HG03139 (cell line): ENCODE data around the gene SLC6A11.

Experiments
- ATAC-seq: cut with Tn5 transposase; IDR thresholded peaks from one replicate; pipeline ENCODE4 v1.9.1; 2021; ENCODE audit not compliant: unreplicated experiment

The SLC6A11 gene

DNA sequence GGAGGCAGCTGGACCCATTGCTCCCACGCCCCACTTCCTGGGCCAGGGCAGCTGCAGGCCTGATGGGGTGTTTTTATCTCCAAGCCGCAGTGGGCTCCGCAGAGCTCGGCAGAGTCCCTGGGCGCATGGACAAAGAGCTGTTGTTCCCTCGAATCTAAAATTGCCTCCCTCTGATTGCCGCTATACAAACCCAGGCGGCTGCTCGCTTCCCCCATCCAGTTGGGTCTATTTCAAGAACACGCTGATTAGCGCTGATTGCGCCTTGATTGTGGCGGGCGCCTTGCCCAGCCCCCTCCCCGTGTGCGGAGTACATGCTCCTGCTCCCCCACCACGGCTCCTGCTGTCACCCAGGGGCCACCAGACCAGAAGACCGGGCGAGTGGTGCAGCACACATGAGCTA is 133.2 kb downstream of the SLC6A11 start:
- no peak for ATAC-seq

DNA sequence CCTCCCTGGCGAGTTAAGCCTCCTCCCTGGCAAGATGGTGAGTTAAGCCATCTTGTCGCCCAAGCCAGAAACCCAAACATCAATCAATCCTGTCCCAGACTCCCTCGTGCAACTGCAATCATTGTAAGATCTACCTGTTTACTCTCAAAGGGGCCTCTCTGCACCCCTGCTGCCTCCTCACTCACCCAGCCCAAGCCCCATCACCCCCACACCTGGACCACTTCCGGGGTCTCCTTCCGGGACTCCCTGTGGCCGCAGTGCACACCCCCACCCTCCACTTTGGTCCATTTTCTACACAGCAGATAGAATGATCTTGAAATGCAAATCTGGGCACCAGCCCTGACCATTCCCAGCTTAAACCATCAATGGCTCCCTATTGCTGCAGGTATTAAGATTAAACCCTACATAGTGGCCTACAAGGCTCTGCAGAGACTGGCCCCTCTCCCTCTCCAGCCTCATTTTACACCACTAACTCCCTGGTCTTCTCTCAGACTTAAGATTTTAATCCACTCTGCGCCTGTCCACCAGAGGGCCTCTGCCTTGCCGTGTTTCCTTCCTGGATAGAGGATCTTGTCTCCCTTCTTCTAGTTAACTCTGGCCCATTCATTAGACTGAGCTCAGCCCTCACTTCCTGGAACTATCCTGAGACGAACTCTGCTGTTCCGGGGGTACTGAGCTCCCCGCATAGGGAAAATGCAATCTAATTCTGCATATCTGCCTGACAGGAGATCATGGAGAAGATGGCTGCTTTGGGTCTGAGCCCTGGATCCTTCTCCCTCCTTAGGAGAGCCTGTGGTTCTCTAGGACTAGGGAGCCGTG is 134.7 kb downstream of the SLC6A11 start:
- ATAC-seq = no peak

DNA sequence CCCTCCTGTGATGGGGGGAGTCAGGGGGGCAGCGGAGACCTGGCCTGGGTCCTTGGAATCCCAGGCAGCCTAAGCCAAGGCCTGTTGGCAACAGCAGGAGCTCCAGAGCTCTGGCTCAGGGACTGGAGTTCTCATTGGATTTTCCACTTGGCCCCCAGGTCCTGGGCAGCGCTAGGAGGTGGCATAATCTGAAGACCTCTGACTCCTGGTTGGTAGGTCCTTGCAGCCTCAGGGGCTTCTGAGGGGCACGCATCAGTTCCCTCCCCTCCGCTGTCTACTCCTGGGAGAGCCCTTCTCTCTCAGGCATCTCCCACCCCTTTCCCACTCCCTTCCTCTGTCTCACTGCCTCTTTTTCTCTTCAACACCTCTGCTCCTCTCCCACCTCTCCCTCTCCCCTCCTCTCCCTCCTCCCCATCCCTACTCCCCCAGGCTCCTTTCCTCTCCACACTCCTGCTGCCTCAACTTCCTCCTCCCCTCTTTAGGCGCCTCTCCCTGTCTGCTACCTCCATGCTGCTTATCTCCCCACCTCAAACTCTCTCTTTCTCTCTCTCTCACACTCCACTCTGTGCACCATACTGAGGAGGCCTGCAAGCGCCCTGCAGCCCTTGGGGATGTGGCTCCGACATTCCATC is 135.4 kb downstream of the SLC6A11 start:
- ATAC-seq = no peak

DNA sequence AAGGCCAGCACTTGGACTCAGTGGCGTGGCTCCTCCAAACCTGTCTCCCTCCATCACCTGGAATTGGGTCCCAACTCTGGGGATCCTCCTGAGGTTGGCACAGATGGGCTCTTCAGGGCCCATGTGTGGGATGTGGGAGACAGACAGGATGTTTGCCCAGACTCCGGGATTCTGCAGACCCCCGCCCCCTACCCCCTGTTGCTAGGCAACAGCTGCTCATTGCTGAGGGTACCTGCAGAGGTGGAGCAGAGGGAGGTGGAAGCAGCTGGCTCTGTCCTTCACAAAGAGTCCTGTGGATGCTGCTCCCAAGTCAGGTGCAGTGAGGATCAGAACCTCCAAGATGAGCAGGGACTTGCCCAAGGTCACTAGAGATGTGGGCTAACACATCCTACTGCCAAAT is 136.5 kb downstream of the SLC6A11 start:
- no peak for ATAC-seq

DNA sequence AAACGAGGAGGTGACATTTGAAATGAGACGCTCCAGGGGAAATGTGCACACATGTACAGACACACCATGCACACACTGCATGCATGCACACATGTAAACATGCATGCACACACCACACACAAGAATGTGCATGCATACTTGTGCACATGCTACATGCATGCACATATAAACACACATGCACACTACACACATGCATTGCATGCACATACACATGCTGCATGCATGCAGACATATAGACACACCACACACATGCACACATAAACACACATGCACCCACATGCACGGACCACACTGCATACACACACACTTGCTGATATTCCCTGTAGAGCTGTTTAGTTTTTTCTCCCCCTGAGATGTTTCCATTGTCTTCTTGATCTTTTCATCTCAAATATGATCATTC is 138.7 kb downstream of the SLC6A11 start:
- ATAC-seq = no peak

DNA sequence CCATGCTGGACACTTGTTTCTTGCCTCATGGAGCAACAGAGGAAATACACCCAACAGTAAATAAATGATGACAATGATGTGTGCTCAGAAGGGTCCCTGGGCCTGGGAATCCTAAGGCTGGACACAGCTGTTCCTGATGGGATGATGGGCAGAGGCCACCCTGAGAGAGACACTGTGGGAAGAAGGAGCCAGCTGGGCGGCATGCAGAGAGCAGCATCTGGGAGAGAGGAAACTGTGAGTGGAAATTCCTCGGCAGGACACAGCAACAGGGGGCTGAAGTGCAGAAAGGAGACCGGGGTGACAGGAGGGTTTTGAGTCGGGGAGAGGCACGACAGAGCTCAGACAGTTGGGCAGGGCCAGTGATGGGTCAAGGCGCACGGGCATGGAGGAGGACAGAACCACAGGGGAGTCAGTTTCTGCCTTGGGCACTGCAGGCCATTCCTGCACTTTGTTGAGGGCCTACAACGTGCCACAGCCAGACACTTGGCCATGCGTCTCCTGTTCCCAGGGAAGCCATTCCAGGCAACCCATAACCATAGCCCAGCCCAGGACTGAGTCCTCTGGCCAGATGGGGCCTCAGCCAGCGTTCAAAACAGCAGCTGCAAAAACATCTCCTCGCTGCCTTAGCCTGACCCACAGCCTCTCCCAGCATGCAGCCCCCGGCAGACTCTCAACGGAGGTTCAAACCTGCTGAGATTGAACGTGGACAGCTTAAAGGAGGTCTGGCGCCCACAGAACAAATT is 139.9 kb downstream of the SLC6A11 start:
- no peak for ATAC-seq

DNA sequence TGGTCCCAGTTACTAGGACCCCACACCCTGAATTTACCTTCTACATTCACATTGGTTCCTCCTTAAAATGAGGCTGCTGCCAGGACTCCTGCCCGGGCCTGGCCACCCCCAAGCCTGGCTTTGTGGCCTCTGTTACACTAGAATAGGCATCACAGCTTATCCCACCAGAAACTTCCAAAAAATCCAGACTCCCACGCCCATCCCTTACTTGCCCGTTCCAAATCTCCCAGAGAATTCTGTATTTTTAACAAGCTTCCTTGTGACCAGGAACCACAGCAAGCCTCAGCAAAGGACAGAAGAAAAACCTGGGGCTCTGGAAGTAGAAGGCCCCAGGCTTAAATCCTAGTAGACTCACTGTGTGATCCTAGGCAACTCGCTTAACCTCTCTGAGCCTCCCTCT is 140.5 kb downstream of the SLC6A11 start:
- ATAC-seq = no peak

DNA sequence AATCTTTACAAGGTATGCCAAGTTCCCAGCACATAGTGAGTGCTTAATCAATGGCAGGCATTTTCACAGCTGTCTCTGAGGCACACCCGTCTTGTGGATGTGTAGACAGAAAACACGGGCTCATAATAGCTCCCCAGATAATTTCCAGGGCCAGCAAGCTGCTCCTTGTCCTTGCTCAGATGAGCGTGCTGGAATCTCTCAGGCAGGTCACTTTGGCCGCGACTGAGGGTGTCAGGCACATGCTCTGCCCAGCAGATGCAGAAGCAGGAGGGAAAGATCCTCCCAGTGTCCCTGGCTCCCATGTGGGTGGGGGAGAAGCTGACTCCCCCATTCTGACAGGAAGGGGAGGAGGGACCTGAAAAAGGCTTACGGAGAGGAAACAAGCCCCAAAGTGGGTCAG is 141.0 kb downstream of the SLC6A11 start:
- no peak for ATAC-seq

DNA sequence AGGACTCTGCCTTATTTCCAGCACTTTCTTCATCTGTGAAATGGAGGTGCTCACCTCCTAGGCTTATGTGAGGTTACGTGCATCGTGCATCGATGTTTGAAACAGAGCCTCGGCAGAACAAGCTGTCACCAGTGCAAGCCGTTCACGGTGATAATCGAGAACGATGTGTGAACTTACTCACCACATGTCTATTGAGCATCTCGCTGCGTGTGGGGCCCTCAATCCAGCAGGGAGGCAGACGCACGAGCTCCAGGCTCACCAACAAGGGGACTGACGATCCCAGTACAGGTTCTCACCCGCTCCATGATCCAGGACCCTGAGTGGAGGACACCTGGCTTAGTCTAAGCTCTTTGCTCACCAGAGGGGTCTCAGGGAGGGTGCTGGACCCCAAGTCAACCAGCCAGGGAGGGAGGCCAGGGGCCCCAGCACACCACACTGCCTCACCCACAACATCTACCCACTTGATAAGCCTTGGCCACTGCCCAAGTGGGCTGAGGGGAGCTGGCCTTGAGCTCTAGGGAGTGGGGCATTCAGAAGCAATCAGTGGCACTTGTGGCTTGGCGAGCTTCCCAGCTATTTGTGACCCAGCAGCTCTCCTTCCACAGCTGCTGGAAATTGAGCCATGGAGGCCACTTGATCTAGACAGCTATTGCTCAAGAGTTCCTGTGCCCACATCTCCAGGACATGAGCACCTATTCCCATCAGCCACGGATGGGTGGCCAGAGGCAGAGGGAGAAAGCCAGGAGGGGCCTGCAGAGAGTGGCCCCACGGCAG is 142.1 kb downstream of the SLC6A11 start:
- no peak for ATAC-seq

DNA sequence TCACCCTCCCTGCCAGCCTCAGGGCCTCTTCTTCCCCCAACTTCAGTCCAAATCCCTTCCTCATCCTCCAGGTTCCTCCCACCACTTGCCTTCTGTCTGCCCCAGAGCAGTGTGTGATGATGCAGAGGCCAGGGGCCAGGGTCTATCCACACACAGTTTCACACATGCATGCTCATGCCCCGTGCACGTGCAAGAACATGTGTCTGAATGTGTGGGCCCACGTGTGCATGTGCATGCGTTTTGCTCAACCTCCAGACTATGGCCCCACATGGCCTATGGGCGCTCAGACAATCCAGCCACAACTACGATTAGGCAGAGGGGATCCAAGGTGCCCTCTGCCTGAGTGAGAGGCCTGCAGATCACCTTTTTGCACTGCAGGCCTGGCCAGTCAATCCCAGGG is 144.2 kb downstream of the SLC6A11 start:
- no peak for ATAC-seq

DNA sequence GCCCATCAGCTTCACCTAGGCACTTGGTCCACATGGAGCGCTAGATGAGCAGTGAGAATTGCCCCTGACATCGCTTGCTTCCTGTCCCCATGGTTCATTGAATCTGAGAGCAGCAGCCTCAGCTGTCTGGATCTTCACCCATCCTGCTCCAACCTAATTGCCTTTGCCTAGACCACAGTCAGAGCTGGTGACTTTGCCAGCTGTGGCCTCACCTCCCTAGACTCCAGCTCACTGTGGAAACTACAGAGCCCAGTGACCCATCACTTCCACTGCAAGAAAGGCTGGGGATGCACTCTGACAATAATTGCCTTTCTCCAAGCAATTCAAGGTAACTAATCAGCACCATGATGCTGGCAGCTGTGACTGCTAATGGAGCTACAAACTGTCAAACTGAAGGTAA is 145.9 kb downstream of the SLC6A11 start:
- no peak for ATAC-seq

DNA sequence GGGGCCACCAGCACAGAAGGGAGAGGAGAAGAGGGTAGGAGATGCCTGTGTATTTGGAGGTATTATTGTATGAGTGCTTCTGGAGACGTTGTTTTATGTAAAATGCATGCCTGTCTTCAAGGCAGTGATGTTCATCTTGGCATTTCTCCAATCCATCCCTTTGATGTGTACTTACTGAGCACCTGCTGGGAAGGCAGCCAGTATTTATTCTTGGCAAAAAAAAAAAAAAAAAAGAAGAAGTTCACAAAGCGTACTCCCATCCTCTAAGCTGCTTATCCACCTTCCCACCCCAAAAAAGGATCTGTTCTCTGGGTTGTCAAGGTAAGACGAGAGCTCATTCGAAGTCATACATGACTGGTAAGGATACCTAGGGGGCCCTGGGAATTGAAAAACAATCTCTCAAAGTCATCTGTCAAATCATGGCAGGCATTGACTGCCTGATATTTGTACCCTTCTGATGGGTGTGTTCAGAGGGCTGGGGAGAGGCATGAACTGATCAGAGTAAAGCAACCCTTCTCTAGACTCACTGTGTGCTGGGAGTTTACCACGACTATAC is 146.5 kb downstream of the SLC6A11 start:
- ATAC-seq = no peak

DNA sequence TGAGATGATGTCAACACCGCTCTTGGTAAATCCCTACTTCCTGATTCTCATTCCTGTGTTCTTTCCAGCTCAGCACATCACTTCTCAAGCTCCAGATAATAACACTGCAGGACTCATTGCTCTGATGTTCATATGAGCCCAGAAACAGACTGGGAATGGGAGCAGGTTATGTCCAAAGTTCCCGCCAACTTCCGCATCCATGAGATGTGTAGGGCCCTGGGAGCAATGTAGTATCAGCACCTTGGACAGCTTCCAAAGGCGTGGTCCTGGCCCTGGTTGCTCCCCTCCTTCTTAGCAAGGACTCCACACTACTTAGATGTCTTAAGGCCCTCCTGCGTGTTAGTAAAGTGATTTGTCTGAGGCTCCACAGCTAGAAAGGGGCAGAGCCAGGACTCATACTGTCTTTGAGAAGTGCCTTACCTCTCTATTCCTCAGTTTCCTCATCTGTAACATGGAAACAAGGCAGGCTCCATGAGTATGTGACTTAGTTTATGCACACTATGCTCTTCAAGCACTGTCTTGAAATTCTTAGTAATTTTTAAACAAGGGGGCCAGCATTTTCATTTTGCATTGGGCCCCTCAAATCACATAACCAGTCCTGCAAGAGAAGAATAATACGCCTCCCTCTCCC is 148.6 kb downstream of the SLC6A11 start:
- no peak for ATAC-seq

DNA sequence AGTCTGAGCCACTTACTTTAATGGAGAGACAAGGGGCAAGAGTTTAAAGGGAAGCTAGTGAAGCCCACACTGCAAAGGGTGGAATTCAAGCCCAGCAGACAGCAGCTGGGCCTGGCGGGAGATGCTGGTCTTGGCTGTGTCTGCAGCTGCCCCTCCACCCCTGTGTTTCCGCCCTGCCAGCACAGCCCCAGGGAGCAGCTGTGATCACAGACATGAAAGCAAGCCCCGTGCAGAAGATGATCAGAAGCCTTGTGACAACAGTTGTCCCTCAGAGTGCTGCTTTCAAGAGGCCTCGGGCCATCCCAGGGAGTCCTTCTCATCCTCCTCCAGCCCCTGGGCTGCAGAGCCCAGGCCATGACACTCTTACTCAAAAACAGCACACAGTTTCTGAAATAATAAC is 152.4 kb downstream of the SLC6A11 start:
- no peak for ATAC-seq

DNA sequence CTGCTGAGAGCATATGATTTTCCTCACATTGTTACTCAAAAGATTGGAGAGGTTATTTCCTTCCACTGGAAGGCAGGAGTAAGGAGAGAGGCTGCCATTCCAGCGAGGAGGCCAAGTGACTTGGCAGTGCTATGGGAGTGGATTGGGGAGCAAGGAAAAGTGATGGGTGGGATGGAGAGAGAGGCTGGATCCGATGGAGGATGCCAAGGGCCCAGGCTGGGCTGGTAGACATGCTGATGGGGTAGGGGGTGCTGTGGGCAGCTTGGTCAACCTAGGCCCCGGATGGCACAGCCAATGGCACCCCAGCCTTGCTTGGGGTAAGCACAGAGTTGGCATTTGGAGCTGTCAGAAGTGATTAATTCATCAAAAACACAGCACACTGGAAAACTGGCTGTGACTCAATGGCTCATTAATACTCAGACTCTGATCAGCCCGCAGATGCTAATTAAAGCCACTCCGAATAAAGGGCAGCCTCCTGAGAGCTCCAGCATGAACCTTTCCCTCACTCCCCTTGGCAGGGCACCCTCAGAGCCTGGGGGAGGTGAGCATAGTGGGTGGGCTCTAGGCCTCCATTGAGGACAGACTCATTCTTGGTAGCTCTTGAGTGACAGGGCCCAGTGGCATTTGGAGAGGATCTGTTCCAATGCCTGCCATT is 154.4 kb downstream of the SLC6A11 start:
- no peak for ATAC-seq

DNA sequence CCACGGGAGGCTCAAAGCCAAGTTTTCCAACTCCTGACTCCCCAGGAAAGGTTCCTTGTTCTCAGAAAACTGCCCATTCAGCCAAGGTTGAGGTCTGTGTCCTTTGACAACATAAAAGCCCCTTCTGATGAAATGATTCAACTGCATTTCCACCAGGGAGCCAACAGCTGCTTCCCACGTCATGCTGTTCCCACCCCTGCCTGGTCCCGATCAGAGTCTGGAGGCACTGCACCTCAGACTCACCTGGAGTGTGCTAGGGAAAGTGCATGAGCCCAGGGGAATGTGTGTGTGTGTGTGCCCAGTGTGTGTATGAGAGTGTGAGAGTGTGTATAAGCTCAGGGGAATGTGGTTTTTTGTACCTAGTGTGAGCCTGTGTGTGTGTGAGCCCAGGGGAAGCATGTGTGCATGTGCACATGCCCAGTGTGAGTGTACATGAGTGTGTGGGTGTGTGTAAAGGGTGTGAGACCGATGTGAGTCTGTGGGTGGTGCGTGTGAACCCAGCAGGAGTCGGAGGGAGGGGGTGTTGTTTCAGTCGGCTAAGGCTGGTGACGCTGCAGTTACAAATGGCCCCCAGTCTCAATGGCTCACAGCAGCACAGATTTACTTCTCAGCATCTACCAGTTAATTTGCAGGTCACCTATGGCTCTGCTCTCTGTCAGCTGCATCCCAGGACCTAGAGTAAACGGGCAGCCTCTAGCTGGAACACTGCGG is 156.2 kb downstream of the SLC6A11 start:
- no peak for ATAC-seq

DNA sequence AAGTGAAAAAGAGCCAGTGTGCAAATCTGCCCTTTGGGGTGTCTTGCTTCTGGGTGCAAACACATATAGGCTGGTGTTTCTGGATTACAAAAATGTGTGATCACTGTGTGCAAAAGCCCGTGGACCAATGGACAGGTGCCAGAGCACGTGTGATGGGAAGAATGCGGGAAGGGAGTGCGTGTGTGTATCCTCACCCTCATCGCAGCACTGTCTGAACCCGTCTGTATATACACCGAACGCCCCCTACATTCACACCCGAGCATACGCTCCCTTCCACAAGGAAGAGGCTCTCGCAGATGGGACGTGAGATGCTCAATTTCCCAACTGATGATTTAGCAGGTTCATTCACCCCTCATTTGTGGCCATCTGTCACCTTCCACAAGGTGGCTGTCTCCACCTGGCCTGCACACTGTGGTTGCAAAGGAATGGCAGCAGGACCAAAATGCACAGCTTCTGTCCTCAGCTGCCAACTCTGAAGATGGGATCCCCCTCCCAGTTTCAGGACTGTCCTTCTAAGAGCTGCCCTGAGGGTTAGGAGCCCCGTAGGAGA is 157.1 kb downstream of the SLC6A11 start:
- no peak for ATAC-seq

DNA sequence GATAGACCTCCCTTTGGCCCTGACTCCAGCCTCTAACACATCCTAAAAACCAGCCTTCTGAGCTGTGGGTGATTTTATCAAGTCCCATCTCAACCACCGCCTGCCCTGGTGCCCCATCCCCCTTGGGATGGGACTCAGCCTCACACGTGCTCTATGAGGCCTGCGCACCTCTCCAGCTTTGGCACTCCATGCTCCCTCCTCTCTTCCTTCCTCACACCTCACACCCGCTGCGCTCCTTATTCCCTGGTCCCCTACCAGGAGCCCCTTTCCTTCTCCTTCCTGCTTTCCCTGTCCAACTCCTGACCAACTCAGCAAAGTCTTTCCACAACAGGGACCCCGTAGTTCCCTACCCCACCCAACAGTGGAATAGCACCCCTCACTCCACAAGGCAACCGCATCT is 158.1 kb downstream of the SLC6A11 start:
- no peak for ATAC-seq

DNA sequence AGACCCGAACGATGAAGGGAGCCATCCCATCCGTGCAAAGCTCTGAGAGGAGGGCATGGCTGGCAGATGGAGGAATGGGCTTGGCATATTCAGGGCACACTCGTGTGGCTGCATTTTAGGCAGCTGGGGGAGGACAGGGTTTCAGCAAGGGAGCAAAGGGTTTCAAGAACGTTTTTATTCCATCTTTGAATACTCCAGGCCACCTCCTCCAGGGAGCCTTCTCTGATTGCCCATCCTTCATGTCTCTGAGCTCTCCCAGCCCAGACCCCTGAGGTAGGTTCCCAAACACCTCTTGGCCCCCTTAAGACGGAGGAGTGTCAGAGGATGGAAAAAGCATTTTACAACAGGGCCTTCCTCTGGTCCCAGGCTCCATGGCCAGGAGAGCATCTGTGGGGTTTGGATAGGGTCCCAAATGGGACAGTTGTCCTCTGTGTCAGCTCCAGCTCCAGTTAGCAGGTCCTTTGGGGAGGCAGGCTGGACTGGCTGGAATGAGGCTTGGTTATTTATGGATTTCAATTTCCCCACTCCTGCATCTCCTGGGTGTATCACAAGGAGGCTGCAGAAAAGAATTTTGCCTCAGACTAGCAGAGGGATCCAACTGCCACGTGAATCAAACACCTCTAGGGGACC is 158.8 kb downstream of the SLC6A11 start:
- no peak for ATAC-seq
